NCI-H82 (cell line): ENCODE results near the gene DPPA2.

Source experiments
- DNase-seq: peaks from one replicate; lab custom pipeline; 2025; lab: John Stamatoyannopoulos, UW

The DPPA2 gene

DNA sequence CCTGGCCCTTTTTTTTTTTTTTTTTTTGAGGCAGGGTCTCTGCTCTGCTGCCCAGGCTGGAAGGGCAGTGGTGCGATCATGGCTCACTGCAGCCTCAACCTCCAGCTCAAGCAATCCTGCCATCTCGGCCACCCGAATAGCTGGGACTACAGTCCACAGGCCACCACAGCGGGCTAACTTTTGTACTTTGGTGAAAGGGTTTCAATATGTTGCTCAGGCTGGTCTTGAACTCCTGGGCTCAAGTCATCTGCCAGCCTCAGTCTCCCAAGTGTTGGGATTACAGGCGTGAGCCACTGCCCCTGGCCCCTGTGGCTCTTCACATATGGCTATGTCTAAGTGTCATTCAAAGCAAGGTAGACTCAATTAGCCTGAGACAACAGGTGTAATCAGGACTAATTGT, 8.8 kb upstream of the DPPA2 start:
- DNase-seq, result no peak

DNA sequence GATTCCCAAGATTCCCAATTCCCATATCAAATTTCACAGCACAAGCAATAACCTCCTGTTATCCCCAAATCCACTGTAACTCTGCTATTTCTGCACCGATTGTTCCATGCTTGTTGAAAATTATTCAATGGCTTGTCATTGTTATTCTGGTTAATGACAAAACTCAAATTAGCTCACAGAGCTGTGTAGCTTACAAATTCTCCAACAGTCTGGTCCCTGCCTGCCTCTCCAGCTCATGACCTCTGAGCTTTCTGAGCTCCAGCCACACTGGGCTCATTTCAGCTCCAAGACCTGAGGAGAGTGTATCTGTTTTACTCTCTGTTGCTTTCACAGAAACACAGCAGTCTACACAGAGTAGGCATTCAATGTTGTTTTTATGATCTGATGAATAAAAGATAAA, 3.3 kb downstream of the DPPA2 start:
- DNase-seq, result no peak

GRCh38 chr3:109297496-109297895, 18.8 kb downstream of the DPPA2 start:
- DNase-seq, result no peak

DNA sequence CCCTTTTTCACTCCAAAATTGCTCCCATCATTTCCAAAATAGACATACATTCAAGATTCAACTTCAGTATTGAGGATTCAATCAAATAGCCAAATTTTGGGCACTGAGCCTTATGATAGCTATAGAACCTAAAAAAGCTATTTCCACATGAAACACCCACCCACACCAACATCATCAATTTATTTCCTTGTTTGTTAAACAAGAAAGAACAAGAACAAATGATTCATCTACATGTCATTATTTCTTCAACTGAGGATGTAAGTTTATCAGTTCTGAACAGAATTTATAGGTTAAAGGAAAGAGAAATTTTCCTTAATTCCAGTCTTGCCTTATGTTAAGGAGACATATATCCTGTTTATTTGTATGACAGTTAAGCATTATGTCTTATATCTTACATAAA, 32.2 kb downstream of the DPPA2 start:
- no peak for DNase-seq

DNA sequence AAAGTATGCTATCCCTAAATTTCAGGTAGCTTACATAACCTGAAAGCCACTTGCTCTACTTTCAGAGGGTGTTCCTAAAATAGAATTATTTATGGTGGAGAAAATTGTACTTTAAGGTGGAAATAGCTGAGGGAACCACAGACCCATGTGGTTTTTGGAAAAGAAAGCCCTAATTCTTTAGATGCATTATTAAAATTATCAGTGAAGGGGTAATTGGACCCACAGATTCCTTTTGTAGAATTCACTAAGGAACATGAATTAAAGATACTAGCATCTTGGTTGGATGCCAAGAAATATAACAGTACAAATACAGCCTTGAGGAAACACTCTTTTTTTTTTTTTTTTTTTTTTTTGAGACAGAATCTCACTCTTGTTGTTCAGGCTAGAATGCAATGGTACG, 37.8 kb downstream of the DPPA2 start:
- no peak for DNase-seq

GRCh38 chr3:109278141-109278540, 38.2 kb downstream of the DPPA2 start:
- no peak for DNase-seq

DNA sequence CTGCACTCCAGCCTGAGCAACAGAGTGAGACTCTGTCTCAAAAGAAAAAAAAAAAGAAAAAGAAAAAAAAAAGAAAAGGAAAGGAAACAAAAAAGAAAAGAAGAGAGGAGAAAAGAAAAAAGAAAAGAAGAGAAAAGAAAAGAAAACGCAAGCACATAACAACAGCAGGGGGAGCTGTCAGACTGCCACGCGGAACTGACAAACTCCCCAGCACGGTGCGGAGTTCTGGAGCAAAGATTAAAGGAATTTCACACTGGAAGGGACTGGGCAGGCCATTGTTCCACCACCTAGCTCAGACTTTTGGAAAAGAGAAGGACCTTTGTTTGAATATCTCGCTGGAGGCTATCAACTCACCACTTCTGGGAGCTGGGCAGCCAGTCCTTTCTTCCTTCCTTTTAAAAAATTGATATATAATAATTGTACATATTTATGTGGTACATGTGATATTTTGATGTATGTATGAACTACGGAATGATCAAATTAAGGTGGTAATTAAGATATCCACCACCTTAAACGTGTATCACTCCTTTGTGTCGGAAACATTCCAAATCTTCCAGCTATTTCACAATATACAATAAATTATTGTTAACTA, 40.5 kb downstream of the DPPA2 start:
- peak; percentile 84 for DNase-seq

DNA sequence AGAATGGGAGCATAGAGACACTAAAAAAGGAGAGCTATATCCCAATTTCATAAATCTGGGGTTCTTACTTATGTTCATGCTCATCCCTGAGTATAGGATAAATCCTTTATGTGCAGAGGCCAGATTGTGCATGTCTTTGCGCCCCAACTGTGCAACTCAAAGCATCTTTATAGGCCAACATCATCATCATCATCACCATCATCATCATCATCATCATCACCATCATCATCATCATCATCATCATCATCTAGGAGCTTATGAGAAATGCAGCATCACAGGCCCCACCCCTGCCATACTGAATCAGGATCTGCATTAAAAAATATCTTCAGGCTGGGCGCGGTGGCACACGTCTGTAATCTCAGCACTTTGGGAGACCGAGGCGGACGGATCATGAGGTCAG, 45.5 kb downstream of the DPPA2 start:
- no peak for DNase-seq

GRCh38 chr3:109269577-109270275, 46.6 kb downstream of the DPPA2 start:
- no peak for DNase-seq

DNA sequence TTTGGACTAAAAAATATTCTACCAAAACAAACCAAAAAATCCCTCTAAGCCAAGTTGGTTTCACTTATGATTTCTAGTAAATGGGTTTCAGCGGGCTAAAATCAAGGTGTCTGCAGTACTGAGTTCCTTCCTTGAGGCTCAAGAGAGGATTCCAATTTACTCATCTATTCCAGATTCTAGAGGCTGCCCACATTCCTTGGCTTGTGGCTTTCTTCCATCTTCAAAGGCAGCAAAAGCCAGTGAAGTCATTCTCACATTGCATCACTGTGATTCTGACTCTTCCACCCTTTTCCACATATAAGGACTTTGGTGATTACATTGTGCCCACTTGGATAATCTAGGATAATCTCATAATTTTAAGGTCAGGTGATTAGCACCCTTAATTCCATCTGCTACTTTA, 48.1 kb downstream of the DPPA2 start:
- peak; percentile 70 for DNase-seq

GRCh38 chr3:109265295-109265694, 51.0 kb downstream of the DPPA2 start:
- DNase-seq, result no peak

GRCh38 chr3:109257269-109257668, 59.0 kb downstream of the DPPA2 start:
- DNase-seq, result peak; percentile 19

- DNase-seq, result no peak
Observed at GRCh38 chr3:109254770-109255169, 61.5 kb downstream of the DPPA2 start.

DNA sequence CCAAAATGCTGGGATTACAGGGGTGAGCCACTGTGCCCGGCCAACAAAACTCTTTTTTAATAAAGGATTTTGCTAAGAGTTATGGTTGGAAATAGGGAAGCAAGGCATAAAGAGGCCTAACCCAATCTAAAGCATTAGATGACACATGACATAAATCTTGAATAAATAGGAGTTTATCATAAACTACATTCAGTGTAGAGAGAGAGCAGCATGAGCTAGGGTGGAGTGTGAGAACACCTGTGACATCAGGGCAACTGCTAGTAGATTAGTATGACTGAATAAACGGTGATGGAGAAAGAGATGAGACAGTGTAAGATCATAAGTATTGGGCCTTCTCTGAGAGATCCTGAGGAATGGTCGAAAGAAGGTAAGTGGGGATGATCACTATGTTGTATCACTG, 63.7 kb downstream of the DPPA2 start:
- DNase-seq, result no peak
